ENCODE data around the gene ARAP1.

DNA sequence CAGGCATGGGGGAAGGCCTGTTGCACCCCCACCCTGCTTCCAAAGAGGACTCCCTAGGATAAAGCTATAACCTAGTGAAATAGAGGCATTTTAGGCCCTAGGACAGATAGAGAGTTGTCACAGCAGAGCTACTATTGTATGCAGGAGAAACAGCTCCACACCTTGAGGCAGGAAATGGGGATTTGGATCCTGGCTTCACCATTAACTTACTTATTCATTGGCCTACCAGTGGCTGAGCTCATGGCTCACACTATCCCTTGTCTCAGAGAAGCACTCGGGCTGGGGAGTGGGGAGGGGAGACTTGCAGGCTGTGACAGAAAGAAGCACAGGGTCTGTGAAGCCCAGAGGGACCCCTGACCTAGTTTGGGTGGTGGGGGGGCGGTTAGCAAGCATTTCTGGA lies 77.0 kb downstream of the ARAP1 start:
- TF ChIP-seq POLR2AphosphoS5 (IDR thresholded peaks at IDR 0.05; ENCODE audit: borderline replicate concordance, low read depth, low read length) (no peak), EZH2 (IDR thresholded peaks at IDR 0.05) (no peak)
